22Rv1 (cell line): ENCODE results near the gene COX19.

Source experiments
- H3K27ac ChIP-seq: fragments of 450-650 bp; 2 replicates; pipeline ENCODE4 v1.5.1; 2017
- CTCF ChIP-seq: fragments of 450-650 bp; IDR thresholded peaks from 2 replicates; pipeline ENCODE4 v1.5.1; 2017; ENCODE audit warnings: mild to moderate bottlenecking
- ZFX ChIP-seq: fragments of 450-650 bp; IDR thresholded peaks from 2 replicates; pipeline ENCODE4 v1.6.1; 2017; ENCODE audit warnings: antibody characterized with exemption, borderline replicate concordance

The COX19 gene

GRCh38 chr7:1019789-1020610 lies 44.7 kb upstream of the COX19 start:
- no peak for TF ChIP-seq ZFX
- no peak for TF ChIP-seq CTCF

GRCh38 chr7:1019255-1019785 lies 44.0 kb upstream of the COX19 start:
- no peak overlapping the region for H3K27ac ChIP-seq
- TF ChIP-seq CTCF (no peak), ZFX (no peak)

More at GRCh38 chr7:1019789-1020610, 44.7 kb upstream of the COX19 start:
- no peak overlapping the region for H3K27ac ChIP-seq

GRCh38 chr7:1018334-1018695 lies 43.0 kb upstream of the COX19 start:
- H3K27ac ChIP-seq = no peak overlapping the region
- TF ChIP-seq CTCF (no peak), ZFX (no peak)

GRCh38 chr7:1017586-1018333 lies 42.4 kb upstream of the COX19 start:
- TF ChIP-seq ZFX (no peak), CTCF (no peak)
- no peak overlapping the region for H3K27ac ChIP-seq

GRCh38 chr7:1016577-1017531 lies 41.5 kb upstream of the COX19 start:
- TF ChIP-seq CTCF (no peak), ZFX (no peak)

GRCh38 chr7:1015196-1016121 lies 40.1 kb upstream of the COX19 start:
- H3K27ac ChIP-seq = no peak overlapping the region
- no peak for TF ChIP-seq CTCF

More at GRCh38 chr7:1016577-1017531, 41.5 kb upstream of the COX19 start:
- H3K27ac ChIP-seq = no peak overlapping the region
